ENCODE results near the gene YRDC.
"Not testable (repeated sequence)": the region's sequence is repeated elsewhere in the genome, so short reads cannot be mapped to it uniquely, and the experiment has no call there.

Gene YRDC

GRCh38 chr1:37771440-37771839, 36.6 kb downstream of the YRDC start:
- not testable (repeated sequence) for DNase-seq (ENCODE audit: low read depth in 2 of 2)

- DNase-seq (ENCODE audit: low read depth in 2 of 2) = no peak
These were observed 40.5 kb downstream of the YRDC start for GRCh38 chr1:37767488-37767887.

GRCh38 chr1:37765916-37766664, 41.9 kb downstream of the YRDC start:
- DNase-seq (ENCODE audit: low read depth in 2 of 2) = no peak

DNA sequence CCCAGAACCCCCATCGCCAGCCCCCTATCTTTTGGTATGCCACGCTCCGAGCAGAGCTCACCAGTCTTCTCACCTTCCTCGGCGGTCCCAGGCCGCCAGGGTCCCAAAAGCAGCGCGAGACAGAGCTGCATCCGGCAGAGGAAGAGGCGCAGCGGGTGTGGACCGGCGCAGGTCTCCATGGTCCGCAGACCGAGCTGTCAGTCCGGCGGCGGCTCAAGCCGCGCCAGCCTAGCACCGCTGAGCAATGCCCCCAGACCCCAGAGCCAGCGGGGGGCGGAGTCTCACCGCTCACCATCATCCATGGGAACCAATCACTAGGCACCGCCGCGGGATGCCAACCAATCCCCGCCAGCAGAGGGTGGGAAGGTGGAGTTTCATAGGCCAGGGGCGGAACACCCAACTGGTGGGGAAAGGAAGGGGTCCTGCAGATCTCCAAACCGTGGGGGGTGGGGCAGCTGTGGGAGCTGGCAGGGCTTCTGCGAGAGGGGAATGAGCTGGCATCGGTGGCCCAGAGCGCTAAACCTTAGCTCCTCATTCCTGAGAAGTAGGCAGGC, 43.0 kb downstream of the YRDC start, which contains the start of gene EPHA10:
Gene EPHA10, minus strand, starts transcription at position 233 of the 554 bp plus-strand sequence. Its CDS starts 54 bp downstream, at position 179.
- DNase-seq (ENCODE audit: low read depth in 2 of 2) = no peak

GRCh38 chr1:37764414-37764825, 43.6 kb downstream of the YRDC start:
- no peak for DNase-seq (ENCODE audit: low read depth in 2 of 2)

DNA sequence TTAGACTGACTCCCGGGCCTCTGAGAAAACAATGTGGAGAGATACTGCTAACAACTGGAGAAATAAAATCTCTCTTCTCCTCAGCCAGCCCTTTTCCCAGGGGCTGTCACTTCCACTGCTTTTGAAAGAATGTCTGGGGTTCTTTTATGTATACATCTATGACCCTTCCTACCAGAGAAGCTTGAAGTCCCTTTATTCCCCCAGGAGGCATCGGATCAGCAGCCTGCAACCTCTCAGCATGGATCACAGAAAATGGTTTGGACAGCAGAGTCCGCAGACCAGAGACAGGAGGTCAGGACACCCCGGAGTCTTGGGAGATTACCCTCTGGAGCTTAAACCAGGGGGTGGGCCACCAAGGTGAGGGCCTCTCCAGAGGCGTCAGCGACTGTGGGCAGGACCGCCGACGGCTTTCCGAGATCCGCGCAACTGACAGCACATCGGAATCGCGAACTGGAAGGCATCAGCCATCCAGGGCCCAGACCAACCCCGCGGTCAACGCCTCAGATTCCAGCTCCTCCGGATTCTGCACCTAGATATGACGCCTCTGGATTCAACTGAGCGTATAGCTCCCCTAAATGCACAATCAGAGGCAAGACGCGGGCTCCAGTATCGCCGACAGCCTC, 44.1 kb downstream of the YRDC start:
- no peak for DNase-seq (ENCODE audit: low read depth in 2 of 2)

DNA sequence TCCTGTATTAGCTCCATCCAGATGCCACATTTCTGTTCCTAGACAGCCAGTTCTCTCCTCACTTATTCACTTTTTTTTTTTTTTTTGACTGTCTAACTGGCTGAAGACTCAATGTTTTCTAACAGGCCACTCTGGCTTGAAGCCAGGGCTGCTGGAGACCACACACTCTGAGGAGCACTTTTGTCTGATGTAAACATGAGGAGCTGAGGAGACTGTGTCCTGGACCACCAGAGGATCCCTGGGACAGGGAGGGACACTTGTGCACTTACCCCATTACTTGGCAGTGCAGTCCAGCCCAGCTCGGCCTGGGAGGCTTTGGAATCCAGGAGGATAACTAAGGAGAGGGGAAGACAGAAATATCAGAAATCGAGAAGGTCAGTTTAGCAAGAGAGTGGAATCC, 45.5 kb downstream of the YRDC start:
- DNase-seq (ENCODE audit: low read depth in 2 of 2) = no peak

- DNase-seq (ENCODE audit: low read depth in 2 of 2) = no peak
These were observed 46.5 kb downstream of the YRDC start for GRCh38 chr1:37761416-37762095.

- DNase-seq (ENCODE audit: low read depth in 2 of 2) = no peak
These were observed 48.6 kb downstream of the YRDC start for GRCh38 chr1:37759451-37759850.

- DNase-seq (ENCODE audit: low read depth in 2 of 2) = no peak
These were observed 52.0 kb downstream of the YRDC start for GRCh38 chr1:37755951-37756560.

DNA sequence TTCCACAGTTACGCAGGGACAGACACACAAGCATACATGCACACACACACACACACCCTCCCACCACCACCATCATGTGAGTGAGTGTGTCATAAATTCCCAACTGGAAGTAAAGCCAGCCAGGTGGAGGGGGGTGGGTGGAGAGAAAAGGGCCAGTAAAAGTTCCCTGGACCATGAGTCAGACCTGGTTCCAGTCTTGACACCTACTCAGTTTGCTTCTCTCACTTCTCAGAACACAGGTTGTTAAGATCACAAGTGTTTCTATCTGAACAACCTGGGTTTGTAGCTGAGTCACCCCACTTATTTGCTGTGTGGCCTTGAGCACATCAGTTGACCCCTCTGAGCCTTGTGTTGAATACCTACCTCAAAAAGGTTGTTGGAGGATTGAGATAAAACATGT, 52.7 kb downstream of the YRDC start:
- DNase-seq (ENCODE audit: low read depth in 2 of 2) = no peak

GRCh38 chr1:37753473-37754321, 54.3 kb downstream of the YRDC start:
- no peak for DNase-seq (ENCODE audit: low read depth in 2 of 2)
